Globus pallidus (tissue), 1 donor: ENCODE measurements around the gene EXO1.
"Not testable (repeated sequence)": the region's sequence is repeated elsewhere in the genome, so short reads cannot be mapped to it uniquely, and the experiment has no call there.

Source experiments
- DNase-seq: peaks from one replicate; pipeline ENCODE4 v3.0.0-alpha.2; 2015; ENCODE audit warnings: low spot score

EXO1 gene

DNA sequence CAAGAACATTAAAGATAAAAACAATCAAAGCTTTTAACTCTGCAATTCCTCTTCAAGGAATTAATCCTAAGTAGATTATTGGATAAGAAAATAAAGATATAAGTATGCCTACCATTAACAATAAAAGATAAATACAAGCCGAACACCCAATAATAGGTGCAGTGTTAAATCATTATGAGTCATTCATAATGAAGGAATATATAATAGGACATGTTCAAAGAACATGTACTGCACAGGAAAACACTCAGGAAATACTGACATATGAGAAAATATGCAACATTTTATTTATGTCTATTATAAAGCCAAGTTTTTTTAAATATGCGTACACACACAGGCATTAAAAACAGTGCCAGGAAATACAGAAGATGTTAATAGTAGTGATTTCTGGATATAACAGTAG, 11.1 kb upstream of the EXO1 start:
- no peak for DNase-seq

DNA sequence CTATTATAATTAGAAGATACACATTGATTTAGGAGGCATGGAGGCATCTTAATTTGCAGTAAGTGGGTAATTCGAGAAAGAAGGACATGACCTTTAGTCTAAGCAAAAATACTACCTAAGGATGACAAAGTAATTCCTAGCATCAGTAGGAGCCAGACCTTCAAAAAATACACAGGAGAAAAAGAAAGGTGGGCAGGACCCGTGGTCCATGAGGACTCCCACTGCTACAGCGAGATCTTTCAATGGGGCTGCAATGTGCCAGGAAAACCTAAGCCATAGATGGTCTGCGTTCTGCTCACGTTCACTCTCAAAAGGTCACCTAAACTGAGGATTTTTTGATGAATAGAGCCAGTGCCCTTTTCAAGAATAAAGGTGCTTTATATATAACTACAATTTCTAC, 10.6 kb upstream of the EXO1 start:
- no peak for DNase-seq

DNA sequence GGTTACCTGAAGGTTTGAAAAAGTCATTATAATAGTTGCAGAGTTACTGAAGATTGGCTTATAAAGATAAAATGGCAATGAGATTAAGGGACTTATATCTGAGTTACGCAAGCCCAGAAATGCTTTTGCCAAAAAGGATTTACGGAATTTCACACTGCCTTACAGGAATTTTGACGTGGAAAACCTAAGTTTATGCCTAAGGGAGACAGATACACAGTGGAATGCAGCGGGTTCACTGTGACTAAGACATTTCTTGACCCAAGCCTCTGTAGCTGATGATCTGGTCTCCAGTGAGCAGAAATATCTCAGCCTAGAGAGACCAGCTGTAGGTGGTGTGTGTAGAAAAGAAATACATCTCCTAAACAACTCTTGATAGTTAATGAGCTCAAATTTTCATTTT, 10.1 kb upstream of the EXO1 start:
- DNase-seq: no peak

GRCh38 chr1:241838897-241839296, 9.1 kb upstream of the EXO1 start:
- no peak for DNase-seq

GRCh38 chr1:241839369-241839979, 8.5 kb upstream of the EXO1 start:
- DNase-seq: no peak

- DNase-seq: no peak
These were observed 7.8 kb upstream of the EXO1 start for GRCh38 chr1:241840164-241840563.

DNA sequence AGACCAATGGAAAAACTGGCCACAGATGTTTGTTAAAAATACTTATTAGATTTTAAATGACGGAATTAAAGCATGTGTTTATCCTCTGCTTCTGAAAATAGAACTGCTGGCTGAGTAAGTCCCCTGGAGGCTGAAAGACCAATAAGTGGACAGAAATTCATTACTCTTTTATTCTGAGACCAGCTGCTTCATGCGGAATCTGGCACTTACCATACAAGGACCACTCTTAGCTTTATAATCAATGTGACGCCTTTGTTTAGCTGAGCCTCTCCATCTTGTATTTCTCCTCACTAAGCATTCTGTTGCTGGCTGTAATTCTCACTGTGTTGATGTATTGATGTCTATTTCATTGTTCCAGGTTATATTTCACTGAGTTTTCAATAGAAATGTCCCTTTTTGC, 6.3 kb upstream of the EXO1 start:
- no peak for DNase-seq

DNA sequence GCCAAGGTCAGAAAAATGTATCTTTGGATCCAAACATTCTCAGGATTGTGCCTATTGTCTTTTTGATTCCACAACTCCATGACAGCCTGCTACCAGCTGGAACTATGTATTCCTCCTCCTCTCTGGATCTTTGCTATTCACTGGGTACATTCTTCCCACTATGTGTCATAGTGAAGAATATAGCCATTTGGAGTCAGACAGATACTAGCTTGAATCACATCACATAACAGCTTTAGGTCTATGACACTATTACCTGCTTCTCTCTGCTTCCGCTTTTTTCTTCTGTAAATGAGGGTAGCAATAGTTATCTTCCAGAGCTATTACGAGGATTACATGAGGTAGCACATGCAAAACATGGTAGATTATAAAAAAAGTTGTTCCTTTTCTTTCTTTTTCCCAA, 5.4 kb upstream of the EXO1 start:
- no peak for DNase-seq

DNA sequence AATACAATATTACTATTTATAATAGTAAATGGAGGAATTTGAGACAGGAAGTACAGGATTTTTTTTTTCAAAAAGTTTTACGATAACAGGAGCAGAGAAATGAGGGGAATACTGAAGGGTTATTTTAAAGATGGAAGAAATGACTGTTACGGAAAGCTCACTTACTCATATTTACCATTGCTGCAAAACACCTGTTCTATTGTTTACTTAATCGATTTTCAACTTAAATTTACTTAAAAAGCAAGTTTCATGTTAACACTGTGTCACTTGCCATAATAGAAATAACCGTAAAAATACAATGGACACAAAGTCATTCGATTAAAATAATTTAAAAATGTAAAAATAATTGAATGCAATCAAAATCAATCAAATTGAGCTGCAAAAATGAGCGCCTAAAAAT, 3.4 kb upstream of the EXO1 start:
- DNase-seq: no peak

DNA sequence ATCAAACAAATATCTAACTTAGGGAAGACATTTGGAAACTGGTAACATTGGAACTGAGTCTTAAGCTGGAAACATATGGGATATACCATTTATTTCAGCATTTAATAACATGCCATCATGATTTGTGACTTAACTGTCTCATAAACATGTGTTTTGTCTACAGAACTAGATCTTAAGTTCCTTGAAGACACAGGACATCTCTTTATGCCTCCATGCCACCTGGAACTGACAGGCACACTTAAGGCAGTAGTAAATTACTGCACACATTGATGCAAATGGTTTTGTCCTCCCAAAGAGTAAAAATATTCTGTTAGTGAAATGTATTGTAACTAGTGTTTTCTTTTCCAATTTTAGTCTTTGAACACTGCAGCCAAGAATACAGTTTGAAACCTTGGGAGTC, 1.6 kb upstream of the EXO1 start:
- DNase-seq: no peak

- DNase-seq: no peak
These were observed 1.0 kb upstream of the EXO1 start for GRCh38 chr1:241846862-241847539.

- DNase-seq: no peak
These were observed 536 bp upstream of the EXO1 start for GRCh38 chr1:241847540-241847795.

GRCh38 chr1:241848686-241849344, 811 bp downstream of the EXO1 start:
- DNase-seq: no peak

GRCh38 chr1:241849345-241849695, 1.3 kb downstream of the EXO1 start:
- no peak for DNase-seq

DNA sequence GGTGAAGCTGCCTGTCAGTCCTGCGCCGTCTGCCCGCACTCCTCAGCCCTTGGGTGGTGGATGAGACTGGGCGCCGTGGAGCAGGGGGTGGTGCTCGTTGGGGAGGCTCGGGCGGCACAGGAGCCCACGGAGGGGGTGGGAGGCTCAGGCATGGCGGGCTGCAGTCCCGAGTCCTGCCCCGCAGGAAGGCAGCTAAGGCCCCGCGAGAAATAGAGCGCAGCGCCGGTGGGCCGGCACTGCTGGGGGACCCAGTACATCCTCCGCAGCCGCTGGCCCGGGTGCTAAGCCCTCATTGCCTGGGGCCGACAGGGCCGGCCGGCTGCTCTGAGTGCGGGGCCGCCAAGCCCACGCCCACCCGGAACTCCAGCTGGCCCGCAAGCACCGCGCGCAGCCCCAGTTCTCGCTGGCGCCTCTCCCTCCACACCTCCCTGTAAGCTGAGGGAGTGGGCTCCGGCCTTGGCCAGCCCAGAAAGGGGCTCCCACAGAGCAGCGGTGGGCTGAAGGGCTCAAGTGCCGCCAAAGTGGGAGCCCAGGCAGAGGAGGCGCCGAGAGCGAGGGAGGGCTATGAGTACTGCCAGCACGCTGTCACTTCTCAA, 7.6 kb downstream of the EXO1 start:
- not testable (repeated sequence) for DNase-seq

DNA sequence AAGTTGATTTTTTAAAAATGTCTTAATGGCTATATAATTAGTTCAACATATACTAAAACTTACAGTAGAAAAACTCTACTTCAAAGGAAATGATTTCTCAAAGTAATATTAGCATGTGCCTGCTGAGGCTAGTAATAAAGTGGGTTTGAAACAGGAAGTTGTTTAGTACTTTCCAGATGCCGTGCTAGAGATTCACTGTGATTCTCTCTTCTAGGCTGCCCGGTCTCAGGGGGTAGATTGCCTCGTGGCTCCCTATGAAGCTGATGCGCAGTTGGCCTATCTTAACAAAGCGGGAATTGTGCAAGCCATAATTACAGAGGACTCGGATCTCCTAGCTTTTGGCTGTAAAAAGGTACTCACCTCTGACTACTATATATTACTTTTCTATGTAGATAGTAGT, 9.1 kb downstream of the EXO1 start:
- no peak for DNase-seq

DNA sequence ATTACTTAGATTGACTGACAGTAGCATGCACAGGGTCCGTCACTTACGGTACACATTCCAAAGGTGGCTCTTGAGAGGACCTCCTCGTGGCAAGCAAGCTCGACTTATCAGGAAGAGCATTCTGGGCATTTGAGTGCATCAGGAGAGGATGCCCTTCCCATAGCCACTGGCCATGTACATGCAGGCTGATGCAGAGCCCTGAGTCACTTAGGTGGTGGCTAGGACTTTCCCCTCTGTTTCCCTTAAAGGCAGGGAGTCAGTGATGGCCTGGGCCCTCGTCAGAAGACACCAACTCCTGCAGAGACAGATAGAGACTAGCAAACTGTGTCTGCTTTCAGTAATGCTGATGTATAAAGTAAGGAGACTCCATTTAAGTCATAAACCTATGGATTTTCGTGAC, 12.9 kb downstream of the EXO1 start:
- no peak for DNase-seq

- DNase-seq: no peak
These were observed 21.0 kb downstream of the EXO1 start for GRCh38 chr1:241869022-241869421.

DNA sequence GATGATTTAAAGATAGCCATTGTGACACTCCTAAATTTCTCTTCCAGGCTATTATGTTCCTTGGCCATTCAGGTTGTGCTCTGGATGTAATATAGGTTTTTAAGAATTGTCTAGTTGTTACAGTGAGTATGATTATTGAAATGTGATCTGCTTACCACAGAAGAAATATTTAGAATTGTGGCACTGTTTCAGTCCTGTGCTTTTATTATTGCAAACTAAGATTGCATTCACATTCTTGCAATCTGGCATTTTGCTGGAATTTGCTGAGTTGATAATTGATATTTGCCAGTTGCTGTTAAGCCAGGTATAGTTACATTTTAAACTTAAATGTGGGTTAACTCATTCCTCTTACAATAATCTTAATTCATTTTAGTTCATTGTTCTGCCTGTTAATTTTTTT, 22.3 kb downstream of the EXO1 start:
- no peak for DNase-seq

GRCh38 chr1:241870746-241871430, 22.9 kb downstream of the EXO1 start:
- DNase-seq: no peak

DNA sequence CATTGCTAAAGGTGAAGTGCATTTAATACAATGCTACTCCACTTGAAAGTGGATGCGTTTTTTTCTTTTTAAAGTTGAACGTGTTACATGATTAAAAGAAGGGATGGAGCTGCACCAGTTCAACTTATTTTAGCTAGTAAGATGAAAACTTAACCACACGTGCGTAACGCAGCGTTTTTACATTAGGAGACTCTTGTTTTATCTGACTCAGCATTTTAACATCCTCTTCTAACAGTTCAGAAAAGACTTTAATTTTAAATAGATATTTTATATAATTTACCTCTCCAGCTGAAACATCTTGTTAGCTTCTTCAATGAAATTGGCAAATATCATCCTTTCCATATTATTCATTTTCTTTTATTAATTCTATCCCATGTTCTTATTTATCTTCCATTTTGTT, 33.4 kb downstream of the EXO1 start:
- no peak for DNase-seq

DNA sequence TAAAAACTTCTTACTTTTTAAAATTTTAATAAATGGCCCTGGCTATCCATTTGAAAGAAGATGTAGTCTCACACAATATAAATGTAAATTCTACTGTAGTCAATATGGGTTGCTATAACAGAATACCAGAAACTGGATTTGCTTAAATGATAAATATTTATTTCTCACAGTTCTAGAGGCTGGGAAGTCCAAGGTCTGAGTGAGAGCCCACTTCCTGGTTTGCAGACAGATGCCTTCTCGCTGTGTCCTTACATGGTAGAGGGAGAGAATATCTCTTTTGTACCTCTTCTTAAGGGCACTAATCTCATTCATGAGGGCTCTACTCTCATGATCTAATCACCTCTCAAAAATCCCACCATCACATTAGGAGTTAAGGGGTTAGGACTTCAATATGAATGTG, 35.2 kb downstream of the EXO1 start:
- DNase-seq: no peak

DNA sequence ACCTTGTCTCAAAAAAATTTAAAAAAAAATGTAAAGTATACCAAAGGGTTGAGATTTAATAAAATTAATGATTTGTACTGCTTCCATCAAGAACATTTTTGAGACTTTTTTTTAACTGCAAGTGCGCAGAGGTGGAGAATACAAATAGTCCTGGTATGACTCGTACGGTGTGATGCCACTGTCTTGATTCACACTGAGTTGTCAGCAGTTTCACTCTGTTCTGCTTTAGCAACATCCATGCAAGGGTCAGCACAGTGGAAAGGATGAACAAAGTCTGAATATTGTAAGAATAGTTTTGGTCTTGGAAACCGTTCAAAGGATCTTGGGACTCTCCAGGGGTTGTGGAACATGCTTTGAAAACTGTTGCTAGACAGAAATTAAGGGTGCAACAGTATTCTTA, 40.2 kb downstream of the EXO1 start:
- DNase-seq: no peak
